ENCODE data around the gene HSPA12B.
A peak's percentile ranks its signal among the peaks of the same experiment; 100 is the strongest.

Gene HSPA12B

GRCh38 chr20:3767427-3768341, 35.2 kb downstream of the HSPA12B start, which contains the start of gene ADISSP:
Gene ADISSP, minus strand, starts transcription at chr20:3767753. Its CDS starts 7,653 bp downstream, at chr20:3760100.
- DNase-seq, result peak; percentile 98 to 99

GRCh38 chr20:3768342-3769130, 36.1 kb downstream of the HSPA12B start:
- peak; percentile 40 to 50 for DNase-seq

- DNase-seq, result no peak
These were observed 39.1 kb downstream of the HSPA12B start for GRCh38 chr20:3771552-3772058.

DNA sequence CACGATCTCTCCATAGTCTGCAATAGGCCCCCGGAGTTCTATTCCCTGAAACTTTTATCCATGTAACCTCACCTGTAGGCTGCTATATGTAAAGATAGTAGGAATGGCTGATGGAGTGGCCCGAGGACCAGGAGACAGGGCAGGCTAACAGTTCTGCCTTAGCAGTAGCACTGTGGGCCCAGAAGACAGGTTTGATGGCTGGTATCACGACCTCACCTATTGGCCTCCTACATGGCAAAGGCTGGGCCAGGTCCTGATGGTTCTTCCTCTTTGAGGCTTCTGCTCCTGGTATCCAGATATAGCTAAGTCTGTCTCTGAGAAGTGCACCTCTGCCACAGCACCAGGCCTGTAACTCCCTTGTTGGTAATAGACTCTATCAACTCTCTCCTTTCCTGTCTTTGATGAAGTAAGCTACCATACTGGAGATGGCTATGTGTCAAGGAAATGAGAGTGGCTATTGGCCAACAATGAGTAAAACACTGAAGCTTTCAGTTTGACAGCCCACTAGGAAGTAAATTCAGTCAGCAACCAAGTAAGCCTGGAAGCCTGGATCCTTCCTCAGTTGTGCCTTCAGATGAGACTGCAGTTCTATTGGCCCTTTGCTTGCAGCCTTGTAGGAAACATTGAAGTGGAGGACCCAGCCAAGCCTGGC, 43.1 kb downstream of the HSPA12B start:
- peak in 1 of 2 donors; percentile 44 for DNase-seq

- no peak for DNase-seq
These were observed 44.9 kb downstream of the HSPA12B start for GRCh38 chr20:3777381-3777715.

DNA sequence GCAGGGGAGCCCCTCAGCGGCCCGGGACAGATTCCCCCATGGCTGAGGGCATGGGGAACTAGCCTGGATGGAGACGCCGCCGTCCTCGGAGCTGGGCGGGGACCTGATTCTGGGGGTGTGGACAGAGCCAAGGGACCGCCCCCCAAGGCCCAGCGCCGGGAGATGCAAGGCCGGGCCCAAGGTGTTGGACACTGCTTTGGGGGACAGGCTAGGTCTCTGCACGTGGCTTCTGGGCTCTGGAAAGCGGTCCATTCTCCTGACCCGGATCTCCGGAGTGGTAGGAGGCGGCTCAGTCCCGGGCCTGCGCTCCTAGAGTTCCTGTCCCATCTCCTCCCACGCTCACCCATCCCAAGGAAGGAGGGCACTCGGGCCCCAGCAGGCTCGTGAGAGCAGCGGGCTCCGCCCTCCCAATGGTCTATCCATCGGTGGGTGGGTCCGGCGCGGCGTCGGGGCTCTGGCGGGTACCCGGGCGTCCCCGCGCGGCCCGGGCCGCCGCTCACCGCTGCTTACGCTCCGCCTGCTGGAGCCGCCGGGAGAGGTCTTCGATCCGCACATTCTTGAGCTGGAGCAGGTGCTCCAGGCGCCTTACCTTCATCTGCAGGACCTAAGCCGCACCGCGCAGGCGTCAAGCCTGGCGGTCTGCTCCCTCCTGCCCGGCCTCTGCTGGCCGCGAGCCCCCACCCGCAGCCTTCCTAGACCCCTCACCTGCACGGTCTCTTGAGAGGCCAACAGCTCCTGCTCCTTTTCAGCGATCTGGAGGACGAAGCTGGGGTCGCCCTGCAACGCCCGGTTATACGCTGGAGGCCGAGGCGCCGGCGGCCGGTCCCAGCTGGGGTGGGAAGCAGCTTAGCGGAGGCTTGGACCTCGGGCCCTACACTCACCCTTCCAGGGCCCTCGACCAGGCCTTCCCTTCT, 45.5 kb downstream of the HSPA12B start:
- peak; percentile 48 to 56 for DNase-seq

DNA sequence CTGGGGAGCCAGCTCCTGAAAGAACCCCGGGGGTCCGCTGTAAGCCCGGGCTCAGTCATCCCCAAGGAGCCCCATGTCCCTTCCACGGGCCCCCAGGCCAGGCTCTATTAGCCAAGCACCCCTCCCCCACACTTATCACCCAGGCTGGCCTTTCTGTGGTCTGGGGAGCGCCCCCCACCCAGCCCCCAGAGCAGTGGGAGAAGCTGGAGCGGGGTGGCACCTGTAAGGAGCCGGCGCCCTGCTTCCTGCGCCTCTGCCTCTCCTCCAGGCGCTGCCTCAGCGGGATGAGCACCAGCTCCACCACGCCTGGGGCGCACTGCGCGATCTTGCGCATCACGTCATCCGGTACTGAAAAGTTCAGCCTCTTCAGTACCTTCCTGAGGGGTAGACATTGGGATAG, 46.5 kb downstream of the HSPA12B start:
- DNase-seq, result no peak

DNA sequence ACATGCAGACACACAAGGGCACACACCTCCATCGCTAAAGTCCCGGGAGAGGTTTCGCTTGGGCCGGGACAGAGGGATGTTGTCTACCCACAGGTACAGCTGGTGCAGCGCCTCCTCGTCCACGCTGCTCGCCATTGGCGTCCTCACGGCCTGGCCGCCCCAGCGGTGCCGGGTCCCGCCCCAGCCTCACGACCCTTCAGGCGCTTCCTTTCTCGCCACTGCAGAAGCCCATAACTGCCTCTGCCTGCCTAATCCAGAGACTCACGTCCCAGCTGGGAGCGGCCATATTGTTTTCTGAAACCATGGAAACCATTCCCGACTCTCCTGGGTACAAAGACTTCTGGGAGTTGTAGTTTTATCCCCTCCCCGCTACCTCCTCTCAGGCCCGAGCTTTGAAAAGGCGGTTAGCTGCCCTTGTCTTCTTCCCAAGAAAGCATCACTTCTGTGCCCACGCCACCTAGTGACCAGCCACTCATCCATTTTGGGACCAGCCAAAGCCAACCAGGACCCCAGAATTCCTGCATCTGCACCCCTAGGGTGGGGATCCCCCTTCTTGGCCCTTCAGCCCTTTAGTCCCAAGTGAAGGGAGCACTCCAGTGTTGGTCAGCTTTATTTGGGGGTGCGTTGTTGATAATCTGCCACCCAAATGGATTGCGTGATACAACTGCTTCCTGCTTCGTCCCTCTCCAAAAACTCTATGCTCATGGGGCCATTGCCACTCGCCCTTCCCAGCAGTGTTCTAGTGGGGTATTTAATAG, 48.8 kb downstream of the HSPA12B start, which contains the start of gene SPEF1:
Gene SPEF1 (minus strand): TSS at position 296 of the 758 bp plus-strand sequence. CDS start 161 bp downstream, at position 135.
- peak; percentile 88 to 89 for DNase-seq

DNA sequence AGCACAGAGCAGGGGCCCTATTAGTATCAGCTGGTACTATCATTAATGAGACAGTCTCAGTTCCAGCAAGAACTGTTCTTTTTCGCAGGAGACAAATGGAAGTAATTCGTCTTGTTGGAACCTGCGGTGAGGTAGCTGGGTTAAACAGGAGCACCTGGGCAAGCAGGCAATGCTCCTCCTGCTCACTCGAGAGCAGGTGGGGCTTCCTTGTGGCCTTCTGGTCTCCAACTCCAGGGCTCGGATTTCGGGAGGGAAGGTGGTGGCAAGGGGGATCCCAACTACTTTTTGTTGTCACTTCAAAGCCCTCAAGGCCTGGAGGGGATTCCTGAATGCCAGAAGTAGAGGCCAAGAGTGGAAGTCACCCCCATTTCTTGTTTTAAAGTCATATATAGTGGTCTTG, 50.1 kb downstream of the HSPA12B start:
- DNase-seq, result no peak

DNA sequence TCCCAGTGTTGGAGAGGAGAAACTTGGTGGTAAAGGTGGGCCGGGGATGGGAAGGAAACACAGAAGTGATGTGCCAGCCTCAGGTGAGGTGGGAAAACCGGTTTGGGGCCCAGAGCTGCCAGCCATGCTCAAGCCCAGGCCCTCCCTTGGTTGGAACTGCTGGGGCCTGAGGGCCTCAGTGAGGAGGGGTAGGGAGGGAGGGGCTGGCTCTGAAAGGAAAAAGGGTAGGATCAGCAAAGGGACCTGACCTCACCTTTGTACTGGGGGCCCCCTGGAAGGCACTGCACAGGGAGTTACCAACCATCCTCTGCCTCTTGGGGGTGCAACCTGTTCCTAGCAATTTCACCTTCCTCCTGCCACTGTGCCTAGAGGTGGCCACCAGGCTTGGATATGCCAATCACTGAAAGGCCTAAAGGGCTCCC, 50.6 kb downstream of the HSPA12B start:
- DNase-seq, result no peak

DNA sequence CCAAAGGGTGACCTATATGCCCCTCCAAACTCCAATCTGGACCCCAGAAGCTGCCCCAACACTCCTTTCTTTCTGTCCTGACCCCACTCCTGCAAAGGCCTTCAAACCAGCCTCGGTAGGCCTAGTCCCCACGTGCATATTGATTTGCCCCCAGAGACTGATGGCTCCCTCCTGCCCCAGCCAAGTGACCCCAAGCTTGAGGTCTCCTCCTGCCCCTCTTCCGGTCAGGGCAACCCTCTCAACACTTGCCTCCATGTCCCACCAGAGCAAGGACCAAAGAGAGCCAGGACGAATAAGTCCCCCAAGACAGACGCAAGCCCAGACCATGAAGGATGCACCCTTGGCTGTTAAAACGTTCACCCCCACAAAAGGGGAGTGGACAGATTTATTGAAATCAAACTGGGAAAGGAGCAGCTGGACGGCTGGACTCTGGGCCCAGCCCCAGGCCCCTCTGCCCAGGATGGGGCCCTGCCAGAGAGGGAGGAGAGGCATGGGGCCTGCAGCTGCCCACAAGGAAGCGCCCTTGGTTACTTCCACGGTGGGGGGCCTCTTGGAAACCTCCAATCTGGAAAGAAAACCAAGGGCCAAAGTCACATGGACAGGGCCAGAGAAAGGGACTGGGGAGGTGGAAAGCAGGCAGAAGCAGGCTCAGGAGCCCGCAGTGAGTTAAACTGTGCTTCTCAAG, 51.2 kb downstream of the HSPA12B start:
- DNase-seq, result no peak

DNA sequence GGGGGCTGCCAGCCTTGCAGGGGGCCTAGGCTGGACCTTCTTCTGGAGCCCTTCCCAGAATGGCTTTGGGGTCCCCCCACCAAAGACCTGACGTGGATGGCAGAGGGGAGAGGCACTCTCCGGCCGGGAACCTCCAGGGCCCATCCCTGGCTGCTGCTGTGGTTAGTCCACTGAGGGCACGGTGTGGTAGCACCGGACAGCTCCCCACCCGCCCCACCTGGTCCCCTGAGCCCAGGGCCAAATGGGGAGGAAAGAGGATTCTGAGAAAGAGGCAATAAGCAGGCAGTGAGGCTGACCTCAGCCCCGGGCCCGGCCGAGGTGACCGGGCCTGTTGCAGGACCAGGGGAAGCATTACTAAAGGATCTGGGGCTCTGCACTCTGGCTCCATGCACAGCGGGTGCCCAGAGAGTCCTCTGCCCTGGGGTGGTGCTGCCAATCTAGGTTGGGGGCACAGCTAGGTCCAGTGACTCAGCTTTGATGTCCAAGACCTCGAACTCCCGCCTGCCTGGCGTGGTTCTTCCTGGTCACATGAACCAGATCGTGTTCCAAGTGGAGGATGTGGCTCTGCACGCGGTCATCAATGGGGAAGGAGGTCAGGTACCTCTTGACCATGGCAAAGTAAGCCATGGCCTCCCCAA, 51.9 kb downstream of the HSPA12B start:
- no peak for DNase-seq

DNA sequence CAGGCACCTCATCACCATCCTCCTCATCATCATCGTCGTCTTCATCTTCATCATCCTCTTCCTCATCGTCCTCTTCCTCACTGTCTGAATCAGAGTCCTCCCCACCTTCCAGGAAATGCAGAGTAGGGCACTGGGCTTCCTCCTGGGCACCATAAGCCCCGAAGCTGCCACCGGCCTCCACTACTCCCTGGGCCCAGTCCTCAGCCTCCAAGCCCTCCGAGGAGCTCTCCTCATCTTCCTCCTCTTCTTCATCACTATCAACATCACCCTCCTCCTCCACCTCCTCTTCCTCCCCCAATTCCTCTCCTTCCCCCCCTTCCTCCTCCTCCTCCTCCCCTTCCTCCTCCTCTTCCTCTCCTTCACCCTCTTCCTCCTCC, 52.4 kb downstream of the HSPA12B start:
- no peak for DNase-seq

DNA sequence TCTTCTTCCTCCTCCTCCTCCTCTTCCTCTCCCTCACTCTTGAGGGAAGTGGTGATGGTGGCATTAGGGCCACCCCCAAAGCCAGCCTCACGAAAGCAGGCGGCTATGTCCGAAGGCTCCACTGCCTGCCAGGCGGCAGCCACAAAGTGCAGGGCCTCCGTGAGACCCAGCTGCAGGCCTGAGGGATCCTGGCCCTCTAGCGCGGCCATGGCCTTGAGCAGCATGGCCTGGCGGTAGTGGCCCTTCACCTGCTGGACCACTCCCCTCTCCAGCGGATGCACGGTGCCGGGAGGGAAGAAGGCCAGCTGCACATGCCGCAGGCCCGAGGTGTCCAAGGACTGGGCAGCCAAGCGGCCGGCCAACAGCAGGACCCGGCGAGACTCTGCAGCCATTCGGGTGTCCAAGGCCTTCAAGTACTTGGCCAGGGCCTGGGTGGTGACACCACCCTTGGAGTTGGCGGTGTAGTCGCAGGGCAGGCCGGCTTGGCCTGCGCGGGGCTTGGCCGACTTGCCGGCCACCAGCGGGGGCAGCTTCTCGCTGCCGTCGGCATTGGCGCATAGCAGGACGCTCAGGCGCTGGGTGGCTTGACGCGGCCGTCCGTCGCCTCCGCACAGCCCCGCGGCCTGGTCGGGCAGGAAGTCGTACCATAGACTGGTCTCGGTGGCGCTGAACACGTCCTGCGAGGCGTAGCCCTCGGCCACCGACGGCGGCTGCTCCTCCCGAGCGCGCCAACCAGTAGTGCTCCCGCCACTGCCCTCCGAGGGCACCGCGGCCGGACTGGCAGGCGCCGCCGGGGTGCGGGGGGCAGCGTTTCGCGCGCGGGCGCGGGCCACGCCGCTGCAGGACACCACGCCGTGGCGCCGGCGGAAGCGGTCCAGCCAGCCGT, 53.0 kb downstream of the HSPA12B start:
- DNase-seq, result no peak

GRCh38 chr20:3786126-3786484, 53.6 kb downstream of the HSPA12B start:
- DNase-seq, result peak; percentile 29 to 57

DNA sequence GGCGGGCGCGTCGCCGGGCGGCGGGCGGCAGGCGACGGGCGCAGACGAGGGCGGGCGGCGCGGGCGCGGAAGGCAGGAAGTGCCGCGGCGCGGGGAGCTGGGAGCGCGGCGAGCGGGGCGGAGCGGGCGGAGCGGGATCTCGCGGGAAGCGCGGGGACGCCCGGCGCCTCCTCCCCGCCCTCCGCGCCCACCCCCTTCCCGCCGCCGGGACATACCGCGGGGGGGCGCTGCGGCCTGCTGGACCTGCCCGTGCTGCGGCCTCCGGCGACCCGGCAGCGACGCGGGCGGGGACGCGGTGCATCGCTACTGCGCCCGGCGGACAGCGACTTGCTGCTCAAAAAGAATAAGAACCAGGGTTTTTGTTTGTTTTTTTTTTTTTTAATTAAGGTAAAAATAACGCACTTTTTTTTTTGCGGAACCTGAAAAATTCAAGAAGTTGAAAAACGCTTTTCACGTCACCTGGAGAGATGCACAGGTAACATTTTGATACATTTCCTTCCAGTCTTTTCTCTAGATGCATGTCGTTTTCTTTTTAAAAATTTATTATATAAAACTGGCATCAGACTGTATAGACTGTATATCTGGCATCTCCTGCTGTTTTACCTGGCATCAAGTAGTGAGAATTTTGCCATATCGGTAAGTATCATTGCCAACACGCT, 54.3 kb downstream of the HSPA12B start, which contains the start of gene CENPB:
Gene CENPB (minus strand): TSS at position 76 of the 659 bp plus-strand sequence. CDS start 257 bp downstream, outside the sequence.
- peak; percentile 90 to 93 for DNase-seq

GRCh38 chr20:3787324-3788014, 55.0 kb downstream of the HSPA12B start:
- no peak for DNase-seq
